Naive thymus-derived CD8-positive, alpha-beta T cell (primary cell): Measurements from ENCODE around the gene MED20. TPM values are rescaled to one million over a fixed set of nuclear protein-coding genes. Genes with fewer than 3 reads are reported as not detected.

Experiments
- ATAC-seq, 2 donors: fragments of 150-1000 bp; cut with Tn5 transposase in 1 of 2; sonication (Bioruptor Pico), chemical (Tn5 transposase) in 1 of 2; 1 replicate in 1 of 2; 2 replicates in 1 of 2; pipeline ENCODE4 v1.10.0; 2021; ENCODE audit warnings: mild to moderate bottlenecking in 2 of 2, moderate library complexity in 2 of 2
- POLR2A ChIA-PET: fragments of 350-600 bp; sonication (Branson Sonifier 250); formaldehyde crosslinking; loops from one replicate; lab custom pipeline; 2021; ENCODE audit warnings: antibody characterized with exemption; lab: Charles Lee
- DNase-seq, 10 donors: peaks; one replicate each; pipeline versions ENCODE4 v3.0.0 to v3.0.0-alpha.2; 2020 to 2022
- H3K27ac Mint-ChIP-seq, 10 donors: one replicate each; pipeline ENCODE4 v1.8.0; 2020 to 2022; ENCODE audit warnings: mild to moderate bottlenecking in 10 of 10, mixed read lengths in 10 of 10, moderate library complexity in 4 of 10, inconsistent platforms in 1 of 10
- H3K27me3 Mint-ChIP-seq, 5 donors: one replicate each; pipeline ENCODE4 v1.8.0; 2021 to 2022; ENCODE audit warnings: mixed read lengths in 5 of 5
- H3K36me3 Mint-ChIP-seq, 3 donors: one replicate each; pipeline ENCODE4 v1.8.0; 2020 to 2022; ENCODE audit warnings: mixed read lengths in 3 of 3, mild to moderate bottlenecking in 2 of 3, inconsistent platforms in 1 of 3
- H3K4me1 Mint-ChIP-seq, 4 donors: one replicate each; pipeline ENCODE4 v1.8.0; 2021 to 2022; ENCODE audit warnings: mixed read lengths in 4 of 4
- H3K4me3 Mint-ChIP-seq, 10 donors: one replicate each; pipeline ENCODE4 v1.8.0; 2020 to 2022; ENCODE audit warnings: mild to moderate bottlenecking in 10 of 10, mixed read lengths in 10 of 10, moderate library complexity in 6 of 10, inconsistent platforms in 1 of 10
- H3K9me3 Mint-ChIP-seq, 9 donors: one replicate each; pipeline ENCODE4 v1.8.0; 2020 to 2022; ENCODE audit warnings: mixed read lengths in 9 of 9, mild to moderate bottlenecking in 3 of 9, inconsistent platforms in 1 of 9, moderate library complexity in 1 of 9
- polyA plus RNA-seq, 3 donors: library from polyadenylated mRNA; unstranded; fragments of 300-500 nt; fragmentation: Illumina TruSeq; gene quantifications; one replicate each; pipeline ENCODE4 v1.2.3, GENCODE V29; 2021
- total RNA-seq, 8 experiments: library from RNA in 2 of 8; stranded (reverse) in 2 of 8; gene quantifications; one replicate each; pipeline ENCODE4 v1.2.3 and lab custom pipeline; 2021 to 2026

MED20 gene
- total and polyA plus RNA-seq, 5 experiments from 2014 or later: 2.8 to 12.5 (median 5.1) TPM

- H3K36me3 Mint-ChIP-seq: no peaks in the 10 kb centered on the region
- H3K27ac Mint-ChIP-seq: no peak overlapping the region
- no peaks in the 10 kb centered on the region for H3K9me3 Mint-ChIP-seq
- peaks cover 0 to 7% (median 0%) of the 10 kb centered on the region in 4 donors for H3K4me1 Mint-ChIP-seq
- POLR2A ChIA-PET: interaction anchor here (0.6 kb wide), 1 partner anchor 296 kb away, joined by 3 read pairs; no protein-coding TSS in a partner anchor
- H3K4me3 Mint-ChIP-seq: no peak overlapping the region
- peaks cover 0 to 2% (median 0%) of the 10 kb centered on the region in 5 donors for H3K27me3 Mint-ChIP-seq
- no peak for DNase-seq
- no peak for ATAC-seq
Observed at GRCh38 chr6:41874741-41875140, 46.2 kb downstream of the MED20 start.

- Mint-ChIP-seq H3K27ac (no peak overlapping the region), H3K36me3 (no peaks in the 10 kb centered on the region), H3K4me1 (peaks cover 0 to 7% (median 0%) of the 10 kb centered on the region in 4 donors), H3K27me3 (peaks cover 0 to 2% (median 0%) of the 10 kb centered on the region in 5 donors), H3K4me3 (no peak overlapping the region), H3K9me3 (no peaks in the 10 kb centered on the region)
- DNase-seq (no peak), ATAC-seq (no peak)
- POLR2A ChIA-PET: no interaction called here
Observed at GRCh38 chr6:41872147-41872546, 48.8 kb downstream of the MED20 start.

- POLR2A ChIA-PET: no interaction called here
- Mint-ChIP-seq H3K27me3 (peaks cover 0 to 2% (median 0%) of the 10 kb centered on the region in 5 donors), H3K4me3 (no peak overlapping the region), H3K4me1 (peaks cover 0 to 7% (median 0%) of the 10 kb centered on the region in 4 donors), H3K27ac (no peak overlapping the region), H3K36me3 (no peaks in the 10 kb centered on the region), H3K9me3 (no peaks in the 10 kb centered on the region)
- DNase-seq (no peak), ATAC-seq (no peak)
Observed at GRCh38 chr6:41871691-41872090, 49.2 kb downstream of the MED20 start.

GRCh38 chr6:41859356-41859755, 61.6 kb downstream of the MED20 start:
- no peak for ATAC-seq
- Mint-ChIP-seq H3K4me3 (no peak overlapping the region), H3K4me1 (no peaks in the 10 kb centered on the region), H3K27ac (no peak overlapping the region), H3K36me3 (no peaks in the 10 kb centered on the region), H3K27me3 (no peaks in the 10 kb centered on the region), H3K9me3 (no peaks in the 10 kb centered on the region)
- DNase-seq: no peak
- POLR2A ChIA-PET: no interaction called here

- Mint-ChIP-seq H3K27ac (no peak overlapping the region), H3K4me1 (no peaks in the 10 kb centered on the region), H3K27me3 (no peaks in the 10 kb centered on the region), H3K9me3 (no peaks in the 10 kb centered on the region), H3K36me3 (no peaks in the 10 kb centered on the region), H3K4me3 (no peak overlapping the region)
- DNase-seq (no peak), ATAC-seq (no peak)
- POLR2A ChIA-PET: no interaction called here
Observed at GRCh38 chr6:41858703-41859102, 62.2 kb downstream of the MED20 start.

Other genes starting within 250 kb of the MED20 start
- 10 to 100 TPM in 1 of 2 experiments, 1 to 10 TPM in 1; 9.2 to 10.8 TPM for gene TFEB, start 185.5 kb downstream of the MED20 start, total RNA-seq
- 1 to 10 TPM; 2.6 to 9.4 (median 6.1) TPM for gene TFEB, start 185.5 kb downstream of the MED20 start, polyA plus RNA-seq
- gene PGC, start 173.7 kb downstream of the MED20 start, total RNA-seq: not detected
- gene PGC, start 173.7 kb downstream of the MED20 start, polyA plus RNA-seq: not detected
- 1 to 10 TPM; 7.5 to 7.6 TPM for gene FRS3, start 141.2 kb downstream of the MED20 start, total RNA-seq
- 1 to 10 TPM in 2 of 3 donors, under 1 TPM in 1; 0.91 to 2.8 (median 2.1) TPM for gene FRS3, start 141.2 kb downstream of the MED20 start, polyA plus RNA-seq
- gene PRICKLE4, start 140.4 kb downstream of the MED20 start, total RNA-seq: not detected
- not detected for gene PRICKLE4, start 140.4 kb downstream of the MED20 start, polyA plus RNA-seq
- 100 to 1,000 TPM; 134 to 135 TPM for gene TOMM6, start 133.4 kb downstream of the MED20 start, total RNA-seq
- gene TOMM6, start 133.4 kb downstream of the MED20 start, polyA plus RNA-seq: 100 to 1,000 TPM; 433 to 440 (median 433) TPM
- gene USP49, start 25.8 kb downstream of the MED20 start, total RNA-seq: 1 to 10 TPM; 2.0 to 3.0 TPM
- under 1 TPM; 0.34 to 0.48 (median 0.42) TPM for gene USP49, start 25.8 kb downstream of the MED20 start, polyA plus RNA-seq
- 1 to 10 TPM; 5.3 to 7.6 TPM for gene BYSL, start 360 bp upstream of the MED20 start, total RNA-seq
- 1 to 10 TPM; 3.5 to 7.5 (median 4.9) TPM for gene BYSL, start 360 bp upstream of the MED20 start, polyA plus RNA-seq
- gene CCND3, start 20.7 kb upstream of the MED20 start, total RNA-seq: 100 to 1,000 TPM; 282 to 291 TPM
- 100 to 1,000 TPM; 519 to 765 (median 628) TPM for gene CCND3, start 20.7 kb upstream of the MED20 start, polyA plus RNA-seq
- 10 to 100 TPM; 61.3 to 73.8 TPM for gene TAF8, start 129.4 kb upstream of the MED20 start, total RNA-seq
- gene TAF8, start 129.4 kb upstream of the MED20 start, polyA plus RNA-seq: 10 to 100 TPM; 24.4 to 36.8 (median 28.6) TPM
- under 1 TPM; 0.08 to 0.13 TPM for gene C6orf132, start 221.5 kb upstream of the MED20 start, total RNA-seq
- gene C6orf132, start 221.5 kb upstream of the MED20 start, polyA plus RNA-seq: under 1 TPM in 1 of 3 donors, not detected in 2; 0.08 TPM